Smooth muscle cell (in vitro differentiated cells): ENCODE measurements around the gene REX1BD. TPM values are rescaled to one million over a fixed set of nuclear protein-coding genes. Genes with fewer than 3 reads are reported as not detected.

Source experiments
- DNase-seq: peaks from one replicate; lab custom pipeline; 2025; ENCODE audit not compliant: unreplicated experiment; lab: John Stamatoyannopoulos, UW
- H2AFZ ChIP-seq: fragments of 200-600 bp; sonication (generic); 2 replicates; pipeline ENCODE4 v1.6.0; 2016; ENCODE audit warnings: antibody characterized with exemption, low read depth, mild to moderate bottlenecking
- H3F3A ChIP-seq: fragments of 200-600 bp; sonication (generic); 2 replicates; pipeline ENCODE4 v1.6.0; 2017; ENCODE audit warnings: antibody characterized with exemption, low read depth
- H3K27ac ChIP-seq: fragments of 200-600 bp; sonication (generic); 2 replicates; pipeline ENCODE4 v1.5.1; 2016; ENCODE audit warnings: low read depth, mild to moderate bottlenecking
- H3K27me3 ChIP-seq: fragments of 200-600 bp; sonication (generic); 2 replicates; pipeline ENCODE4 v1.6.1; 2016; ENCODE audit warnings: low read depth, mild to moderate bottlenecking
- H3K36me3 ChIP-seq: fragments of 200-600 bp; sonication (generic); 2 replicates; pipeline ENCODE4 v1.5.1; 2016; ENCODE audit warnings: low read depth
- H3K4me1 ChIP-seq: fragments of 200-600 bp; sonication (generic); 2 replicates; pipeline ENCODE4 v1.5.1; 2016; ENCODE audit warnings: low read depth
- H3K4me2 ChIP-seq: fragments of 200-600 bp; sonication (generic); 2 replicates; pipeline ENCODE4 v1.6.0; 2016; ENCODE audit warnings: mild to moderate bottlenecking
- H3K4me3 ChIP-seq: fragments of 200-600 bp; sonication (generic); 2 replicates; pipeline ENCODE4 v1.5.1; 2016; ENCODE audit warnings: mild to moderate bottlenecking
- H3K79me2 ChIP-seq: fragments of 200-600 bp; sonication (generic); 2 replicates; pipeline ENCODE4 v1.6.0; 2016; ENCODE audit warnings: low read depth, mild to moderate bottlenecking
- H3K9ac ChIP-seq: fragments of 200-600 bp; sonication (generic); 2 replicates; pipeline ENCODE4 v1.6.0; 2016; ENCODE audit warnings: low read depth
- H3K9me3 ChIP-seq: fragments of 200-600 bp; sonication (generic); replicated peaks from 2 replicates; pipeline ENCODE4 v1.5.1; 2016; ENCODE audit warnings: low read depth
- H4K20me1 ChIP-seq: fragments of 200-600 bp; sonication (generic); 2 replicates; pipeline ENCODE4 v1.6.0; 2016; ENCODE audit warnings: low read depth
- WGBS: methylation state at CpG from one replicate; pipeline ENCODE4 v1.1.7; 2016; ENCODE audit warnings: low lambda C conversion rate; 5-methylcytosine and 5-hydroxymethylcytosine counted together
- polyA plus RNA-seq: library from polyadenylated mRNA; unstranded; fragments of >200 nt; fragmentation: Nextera tagmentation; extraction: Ambion mirVana; gene quantifications from 2 replicates; pipeline ENCODE4 v1.2.1, GENCODE V29; 2016
- total RNA-seq: library from RNA; depleted of rRNA; stranded (reverse); fragments of >200 nt; gene quantifications from 2 replicates; pipeline ENCODE4 v1.2.3, GENCODE V29; 2014
- TF ChIP-seq, protein P1 (sequence below): fragments of 200-600 bp; sonication (generic); IDR thresholded peaks from 2 replicates; pipeline ENCODE4 v1.5.1; 2017; ENCODE audit warnings: borderline replicate concordance, mild to moderate bottlenecking, antibody characterized with exemption; ENCODE audit not compliant: insufficient read depth, poor library complexity, severe bottlenecking

The REX1BD gene
- total and polyA plus RNA-seq, 2 experiments from 2014 or later, result 69.6 to 117 TPM

DNA sequence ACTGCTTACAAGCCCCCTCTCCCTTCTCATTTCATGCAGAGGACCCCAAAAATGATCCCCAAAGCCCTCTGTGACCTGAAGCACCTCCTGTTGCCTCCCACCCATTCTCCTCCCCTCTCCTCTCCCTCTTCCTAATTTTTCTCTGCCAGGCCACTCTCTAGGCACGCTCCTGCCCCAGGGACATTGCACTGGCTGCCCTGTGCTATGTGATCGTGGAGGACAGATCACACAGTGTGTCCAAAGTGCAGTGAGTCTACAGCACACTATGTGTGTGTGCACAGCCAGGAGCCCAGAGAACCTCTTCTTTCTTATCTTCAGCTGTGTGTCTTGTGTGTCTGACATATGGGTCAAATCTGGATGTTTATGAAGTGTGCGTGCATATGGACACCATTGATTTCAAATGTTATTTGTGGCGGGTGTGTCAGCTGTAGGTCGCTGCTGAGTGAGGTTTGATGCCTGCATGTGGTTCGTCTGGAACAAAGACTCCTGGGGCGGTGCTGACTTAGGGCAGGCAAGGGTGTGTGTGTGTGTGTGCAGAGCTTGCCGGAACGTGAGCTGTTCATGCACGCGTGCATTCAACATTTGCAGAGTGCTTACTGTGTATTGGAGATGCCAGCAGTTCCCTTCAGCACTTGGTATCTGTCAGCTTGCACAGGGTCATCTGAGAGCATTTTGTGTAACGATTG, 46.2 kb downstream of the REX1BD start:
- Histone ChIP-seq H3K79me2 (peaks cover 6% of the 10 kb centered on the region), H3K4me3 (no peak overlapping the region), H3K4me1 (peaks cover 7% of the 10 kb centered on the region), H3K36me3 (no peaks in the 10 kb centered on the region), H3K27me3 (no peaks in the 10 kb centered on the region), H3K4me2 (no peak overlapping the region), H3K9ac (no peak overlapping the region), H3K27ac (no peak overlapping the region), H2AFZ (no peak overlapping the region), H3K9me3 (no peaks in the 10 kb centered on the region), H4K20me1 (no peaks in the 10 kb centered on the region), H3F3A (no peaks in the 10 kb centered on the region)
- DNase-seq, result no peak
- TF ChIP-seq, protein P1, sequence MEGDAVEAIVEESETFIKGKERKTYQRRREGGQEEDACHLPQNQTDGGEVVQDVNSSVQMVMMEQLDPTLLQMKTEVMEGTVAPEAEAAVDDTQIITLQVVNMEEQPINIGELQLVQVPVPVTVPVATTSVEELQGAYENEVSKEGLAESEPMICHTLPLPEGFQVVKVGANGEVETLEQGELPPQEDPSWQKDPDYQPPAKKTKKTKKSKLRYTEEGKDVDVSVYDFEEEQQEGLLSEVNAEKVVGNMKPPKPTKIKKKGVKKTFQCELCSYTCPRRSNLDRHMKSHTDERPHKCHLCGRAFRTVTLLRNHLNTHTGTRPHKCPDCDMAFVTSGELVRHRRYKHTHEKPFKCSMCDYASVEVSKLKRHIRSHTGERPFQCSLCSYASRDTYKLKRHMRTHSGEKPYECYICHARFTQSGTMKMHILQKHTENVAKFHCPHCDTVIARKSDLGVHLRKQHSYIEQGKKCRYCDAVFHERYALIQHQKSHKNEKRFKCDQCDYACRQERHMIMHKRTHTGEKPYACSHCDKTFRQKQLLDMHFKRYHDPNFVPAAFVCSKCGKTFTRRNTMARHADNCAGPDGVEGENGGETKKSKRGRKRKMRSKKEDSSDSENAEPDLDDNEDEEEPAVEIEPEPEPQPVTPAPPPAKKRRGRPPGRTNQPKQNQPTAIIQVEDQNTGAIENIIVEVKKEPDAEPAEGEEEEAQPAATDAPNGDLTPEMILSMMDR, result no peak
- WGBS, result 86% methylated on average over 12 of the region's 12 CpGs

DNA sequence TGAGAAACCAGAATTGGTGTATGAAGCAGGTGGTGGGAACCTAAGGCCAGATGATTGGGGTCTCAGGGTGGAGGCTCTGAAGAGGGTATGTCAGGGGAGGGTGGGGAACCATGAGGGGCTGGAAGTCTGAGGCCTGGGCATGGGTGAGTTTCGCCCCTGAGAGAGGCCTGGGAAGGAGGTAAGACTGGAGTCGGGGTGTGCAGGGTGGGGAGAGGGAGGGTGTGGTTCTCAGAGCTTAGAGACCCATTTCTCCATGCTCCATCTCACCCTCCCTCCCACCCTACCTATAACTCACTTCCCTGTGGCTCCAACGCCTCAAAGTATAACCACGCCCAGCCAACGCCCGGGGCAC, 47.2 kb downstream of the REX1BD start:
- TF ChIP-seq, protein P1, result no peak
- no peak overlapping the region for H2AFZ ChIP-seq
- no peak overlapping the region for H3K27ac ChIP-seq
- H3K79me2 ChIP-seq, result peaks cover 15% of the 10 kb centered on the region
- H3K4me3 ChIP-seq, result no peak overlapping the region
- H3K9ac ChIP-seq, result no peak overlapping the region
- H3K9me3 ChIP-seq, result no peaks in the 10 kb centered on the region
- peaks cover 7% of the 10 kb centered on the region for H3K4me1 ChIP-seq
- WGBS, result no CpG with 5 or more reads among the region's 6 CpGs
- no peaks in the 10 kb centered on the region for H3K36me3 ChIP-seq
- peaks cover under 1% of the 10 kb centered on the region for H4K20me1 ChIP-seq
- H3K27me3 ChIP-seq, result no peaks in the 10 kb centered on the region
- DNase-seq, result no peak
- no peaks in the 10 kb centered on the region for H3F3A ChIP-seq
- H3K4me2 ChIP-seq, result no peak overlapping the region

DNA sequence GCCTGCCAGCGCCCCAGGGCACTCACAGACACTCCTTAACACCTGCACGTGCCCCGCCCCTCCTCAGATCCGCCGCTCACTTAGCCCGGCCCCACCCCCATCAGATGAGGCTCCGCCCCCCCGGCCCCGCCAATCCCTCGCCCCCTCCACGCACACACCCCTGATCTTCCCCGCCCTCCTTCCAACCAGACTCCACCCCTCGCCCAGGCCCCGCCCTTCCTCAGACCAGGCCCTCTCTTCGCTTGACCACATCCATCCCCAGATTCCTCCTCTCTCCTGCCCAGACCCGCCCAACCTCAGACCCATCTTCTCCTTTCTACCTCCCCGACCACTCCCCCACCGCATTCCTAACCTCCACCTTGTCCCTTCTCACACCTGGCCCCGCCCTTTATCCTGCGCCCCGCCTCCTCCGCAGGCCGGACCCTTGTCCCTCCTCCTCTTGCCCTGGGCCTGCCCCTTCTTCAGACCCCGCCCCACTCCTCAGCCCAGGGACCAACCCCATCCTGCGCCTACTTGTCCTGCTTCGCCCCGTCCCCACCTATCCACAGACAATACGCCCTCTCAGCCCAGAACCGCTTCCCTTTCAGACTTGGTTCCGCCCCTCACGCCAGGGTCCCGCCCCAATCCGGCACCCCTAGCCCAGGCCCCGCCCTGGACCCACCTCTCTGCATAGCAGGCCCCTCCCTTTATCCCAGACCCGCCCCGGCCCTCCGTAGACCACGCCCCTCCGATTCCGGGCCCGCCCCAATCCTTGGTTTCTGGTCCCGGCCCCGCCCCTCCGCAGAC, 47.8 kb downstream of the REX1BD start:
- Histone ChIP-seq H3K79me2 (peaks cover 17% of the 10 kb centered on the region), H3K27ac (no peak overlapping the region), H3K4me3 (peak overlapping the region; percentile 66), H3K4me2 (peak overlapping the region; percentile 86), H3K9me3 (no peaks in the 10 kb centered on the region), H4K20me1 (peaks cover 4% of the 10 kb centered on the region), H3K4me1 (peaks cover 7% of the 10 kb centered on the region), H3F3A (no peaks in the 10 kb centered on the region), H3K27me3 (no peaks in the 10 kb centered on the region), H3K9ac (peak overlapping the region; percentile 71), H2AFZ (peak overlapping the region; percentile 59), H3K36me3 (no peaks in the 10 kb centered on the region)
- TF ChIP-seq, protein P1, result no peak
- 0% methylated on average over 14 of the region's 44 CpGs for WGBS
- peak; percentile 96 for DNase-seq
